SK-N-SH treated with all-trans-retinoic acid at 6 μM for 48 hours (cell line): ENCODE measurements around the gene OLFML2B.

Source experiments
- ATAC-seq: fragments of 200-7000 bp; cut with Tn5 transposase; 3 replicates; pipeline ENCODE4 v1.9.1; 2020; ENCODE audit warnings: mild to moderate bottlenecking, moderate library complexity
- ARNTL ChIP-seq: fragments of 450-650 bp; formaldehyde crosslinking; IDR thresholded peaks from 2 replicates; pipeline ENCODE4 v1.5.0; 2020; ENCODE audit warnings: low read depth, mild to moderate bottlenecking, moderate library complexity, borderline replicate concordance
- BACH2 ChIP-seq: fragments of 250-450 bp; sonication (Bioruptor Pico); IDR thresholded peaks from 2 replicates; pipeline ENCODE4 v1.9.0; 2021; ENCODE audit warnings: mild to moderate bottlenecking, borderline replicate concordance
- CSDC2 ChIP-seq: fragments of 250-450 bp; sonication (Bioruptor Pico); IDR thresholded peaks from 2 replicates; pipeline ENCODE4 v1.5.0; 2020; ENCODE audit warnings: mild to moderate bottlenecking, moderate library complexity
- ESRRG ChIP-seq: fragments of 250-450 bp; sonication (Bioruptor Pico); IDR thresholded peaks from 2 replicates; pipeline ENCODE4 v1.6.1; 2021; ENCODE audit warnings: mild to moderate bottlenecking
- GLIS3 ChIP-seq: fragments of 250-450 bp; sonication (Bioruptor Pico); IDR thresholded peaks from 2 replicates; pipeline ENCODE4 v1.5.0; 2020; ENCODE audit warnings: mild to moderate bottlenecking, moderate library complexity
- ISL1 ChIP-seq: fragments of 250-450 bp; sonication (Bioruptor Pico); IDR thresholded peaks from 2 replicates; pipeline ENCODE4 v2.1.2; 2022; ENCODE audit warnings: mild to moderate bottlenecking, moderate library complexity
- OSR1 ChIP-seq: fragments of 250-450 bp; sonication (Bioruptor Pico); IDR thresholded peaks from 2 replicates; pipeline ENCODE4 v1.8.0; 2022; ENCODE audit warnings: moderate library complexity, mild to moderate bottlenecking, inconsistent platforms
- RARB ChIP-seq: fragments of 250-450 bp; sonication (Bioruptor Pico); IDR thresholded peaks from 2 replicates; pipeline ENCODE4 v1.8.0; 2021; ENCODE audit warnings: mild to moderate bottlenecking, moderate library complexity
- TCF4 ChIP-seq: fragments of 250-450 bp; sonication (Bioruptor Pico); IDR thresholded peaks from 2 replicates; pipeline ENCODE4 v1.8.0; 2021; ENCODE audit warnings: mild to moderate bottlenecking, moderate library complexity, borderline replicate concordance
- TOX ChIP-seq: fragments of 250-450 bp; sonication (Bioruptor Pico); IDR thresholded peaks from 2 replicates; pipeline ENCODE4 v1.8.0; 2021; ENCODE audit warnings: mild to moderate bottlenecking, moderate library complexity, borderline replicate concordance
- ZC3H10 ChIP-seq: fragments of 250-450 bp; sonication (Bioruptor Pico); IDR thresholded peaks from 2 replicates; pipeline ENCODE4 v1.5.1; 2021; ENCODE audit warnings: mild to moderate bottlenecking, moderate library complexity
- ZFP3 ChIP-seq: fragments of 250-450 bp; sonication (Bioruptor Pico); IDR thresholded peaks from 2 replicates; pipeline ENCODE4 v1.5.0; 2020; ENCODE audit warnings: mild to moderate bottlenecking, moderate library complexity
- ZFP30 ChIP-seq: fragments of 450-650 bp; formaldehyde crosslinking; IDR thresholded peaks from 2 replicates; pipeline ENCODE4 v1.5.0; 2022; ENCODE audit warnings: mild to moderate bottlenecking, moderate library complexity
- ZNF565 ChIP-seq: fragments of 450-650 bp; formaldehyde crosslinking; conservative IDR thresholded peaks from 2 replicates; pipeline ENCODE4 v1.5.0; 2020; ENCODE audit warnings: low read depth, mild to moderate bottlenecking, moderate library complexity
- TF ChIP-seq, protein P1 (sequence below): fragments of 250-450 bp; sonication (Bioruptor Pico); IDR thresholded peaks from 2 replicates; pipeline ENCODE4 v1.8.0; 2020; ENCODE audit warnings: mild to moderate bottlenecking, moderate library complexity, borderline replicate concordance
- TF ChIP-seq, protein P2 (sequence below): fragments of 250-450 bp; sonication (Bioruptor Pico); IDR thresholded peaks from 2 replicates; pipeline ENCODE4 v1.5.1; 2021; ENCODE audit warnings: mild to moderate bottlenecking, moderate library complexity
- TF ChIP-seq, protein P3 (sequence below): fragments of 250-450 bp; sonication (Bioruptor Pico); IDR thresholded peaks from 2 replicates; pipeline ENCODE4 v1.5.0; 2020; ENCODE audit warnings: mild to moderate bottlenecking, moderate library complexity
- TF ChIP-seq, protein P4 (sequence below): fragments of 250-450 bp; sonication (Bioruptor Pico); IDR thresholded peaks from 2 replicates; pipeline ENCODE4 v1.5.1; 2020; ENCODE audit warnings: low read depth, mild to moderate bottlenecking, moderate library complexity

The OLFML2B gene

DNA sequence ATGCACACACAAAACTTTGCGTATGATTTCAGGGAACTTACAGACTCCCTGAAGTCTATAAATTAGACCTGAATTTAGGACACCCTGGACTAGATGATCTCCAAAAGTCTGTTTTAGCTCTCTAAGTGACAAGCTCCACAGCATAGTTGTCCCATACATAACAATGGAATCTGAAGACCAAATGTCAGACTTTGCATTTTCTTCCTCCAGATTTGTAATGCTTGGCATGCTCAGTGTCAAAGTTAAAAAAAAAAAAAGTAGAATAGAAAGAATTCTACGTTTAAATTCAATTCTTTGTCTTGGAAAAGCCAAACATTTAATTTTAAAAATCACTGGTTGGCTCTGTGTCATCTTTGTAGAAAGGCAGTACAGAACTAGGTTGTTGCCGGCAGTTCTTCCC is 66.7 kb downstream of the OLFML2B start (continued):
- TF ChIP-seq, protein P1, sequence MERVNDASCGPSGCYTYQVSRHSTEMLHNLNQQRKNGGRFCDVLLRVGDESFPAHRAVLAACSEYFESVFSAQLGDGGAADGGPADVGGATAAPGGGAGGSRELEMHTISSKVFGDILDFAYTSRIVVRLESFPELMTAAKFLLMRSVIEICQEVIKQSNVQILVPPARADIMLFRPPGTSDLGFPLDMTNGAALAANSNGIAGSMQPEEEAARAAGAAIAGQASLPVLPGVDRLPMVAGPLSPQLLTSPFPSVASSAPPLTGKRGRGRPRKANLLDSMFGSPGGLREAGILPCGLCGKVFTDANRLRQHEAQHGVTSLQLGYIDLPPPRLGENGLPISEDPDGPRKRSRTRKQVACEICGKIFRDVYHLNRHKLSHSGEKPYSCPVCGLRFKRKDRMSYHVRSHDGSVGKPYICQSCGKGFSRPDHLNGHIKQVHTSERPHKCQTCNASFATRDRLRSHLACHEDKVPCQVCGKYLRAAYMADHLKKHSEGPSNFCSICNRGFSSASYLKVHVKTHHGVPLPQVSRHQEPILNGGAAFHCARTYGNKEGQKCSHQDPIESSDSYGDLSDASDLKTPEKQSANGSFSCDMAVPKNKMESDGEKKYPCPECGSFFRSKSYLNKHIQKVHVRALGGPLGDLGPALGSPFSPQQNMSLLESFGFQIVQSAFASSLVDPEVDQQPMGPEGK (CRISPR knock-in tag) = no peak
- TF ChIP-seq, protein P2, sequence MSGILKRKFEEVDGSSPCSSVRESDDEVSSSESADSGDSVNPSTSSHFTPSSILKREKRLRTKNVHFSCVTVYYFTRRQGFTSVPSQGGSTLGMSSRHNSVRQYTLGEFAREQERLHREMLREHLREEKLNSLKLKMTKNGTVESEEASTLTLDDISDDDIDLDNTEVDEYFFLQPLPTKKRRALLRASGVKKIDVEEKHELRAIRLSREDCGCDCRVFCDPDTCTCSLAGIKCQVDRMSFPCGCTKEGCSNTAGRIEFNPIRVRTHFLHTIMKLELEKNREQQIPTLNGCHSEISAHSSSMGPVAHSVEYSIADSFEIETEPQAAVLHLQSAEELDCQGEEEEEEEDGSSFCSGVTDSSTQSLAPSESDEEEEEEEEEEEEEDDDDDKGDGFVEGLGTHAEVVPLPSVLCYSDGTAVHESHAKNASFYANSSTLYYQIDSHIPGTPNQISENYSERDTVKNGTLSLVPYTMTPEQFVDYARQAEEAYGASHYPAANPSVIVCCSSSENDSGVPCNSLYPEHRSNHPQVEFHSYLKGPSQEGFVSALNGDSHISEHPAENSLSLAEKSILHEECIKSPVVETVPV = no peak
- TF ChIP-seq RARB (no peak), ZFP30 (no peak), ZFP3 (CRISPR knock-in tag) (no peak), ISL1 (CRISPR knock-in tag) (no peak), TOX (no peak)
- TF ChIP-seq, protein P3, sequence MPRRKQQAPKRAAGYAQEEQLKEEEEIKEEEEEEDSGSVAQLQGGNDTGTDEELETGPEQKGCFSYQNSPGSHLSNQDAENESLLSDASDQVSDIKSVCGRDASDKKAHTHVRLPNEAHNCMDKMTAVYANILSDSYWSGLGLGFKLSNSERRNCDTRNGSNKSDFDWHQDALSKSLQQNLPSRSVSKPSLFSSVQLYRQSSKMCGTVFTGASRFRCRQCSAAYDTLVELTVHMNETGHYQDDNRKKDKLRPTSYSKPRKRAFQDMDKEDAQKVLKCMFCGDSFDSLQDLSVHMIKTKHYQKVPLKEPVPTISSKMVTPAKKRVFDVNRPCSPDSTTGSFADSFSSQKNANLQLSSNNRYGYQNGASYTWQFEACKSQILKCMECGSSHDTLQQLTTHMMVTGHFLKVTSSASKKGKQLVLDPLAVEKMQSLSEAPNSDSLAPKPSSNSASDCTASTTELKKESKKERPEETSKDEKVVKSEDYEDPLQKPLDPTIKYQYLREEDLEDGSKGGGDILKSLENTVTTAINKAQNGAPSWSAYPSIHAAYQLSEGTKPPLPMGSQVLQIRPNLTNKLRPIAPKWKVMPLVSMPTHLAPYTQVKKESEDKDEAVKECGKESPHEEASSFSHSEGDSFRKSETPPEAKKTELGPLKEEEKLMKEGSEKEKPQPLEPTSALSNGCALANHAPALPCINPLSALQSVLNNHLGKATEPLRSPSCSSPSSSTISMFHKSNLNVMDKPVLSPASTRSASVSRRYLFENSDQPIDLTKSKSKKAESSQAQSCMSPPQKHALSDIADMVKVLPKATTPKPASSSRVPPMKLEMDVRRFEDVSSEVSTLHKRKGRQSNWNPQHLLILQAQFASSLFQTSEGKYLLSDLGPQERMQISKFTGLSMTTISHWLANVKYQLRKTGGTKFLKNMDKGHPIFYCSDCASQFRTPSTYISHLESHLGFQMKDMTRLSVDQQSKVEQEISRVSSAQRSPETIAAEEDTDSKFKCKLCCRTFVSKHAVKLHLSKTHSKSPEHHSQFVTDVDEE (CRISPR knock-in tag) = no peak

DNA sequence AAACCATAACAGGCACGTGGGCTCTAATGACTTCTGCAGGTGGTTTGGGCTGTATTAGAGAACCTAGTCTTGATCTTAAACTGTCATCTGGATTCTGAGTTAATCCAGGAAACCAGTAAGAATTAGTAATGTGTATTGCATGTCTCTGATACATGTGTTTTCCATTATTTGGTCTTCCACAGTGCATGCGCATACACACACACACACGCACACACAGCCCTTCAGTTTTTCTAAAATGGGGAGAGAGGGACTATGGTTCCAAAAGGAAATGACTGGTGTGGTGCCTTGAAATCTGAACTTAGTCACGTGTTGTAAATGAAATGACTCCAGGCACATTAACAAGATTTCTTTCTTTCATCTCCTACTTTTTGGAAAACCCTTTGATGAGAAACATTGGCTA is 67.6 kb downstream of the OLFML2B start:
- TF ChIP-seq, protein P2 = no peak
- TF ChIP-seq, protein P1 (CRISPR knock-in tag) = no peak
- TF ChIP-seq TCF4 (CRISPR knock-in tag) (no peak), ZC3H10 (0 out of 2 replicates have a peak, but pooled peaks have one; percentile 41), GLIS3 (CRISPR knock-in tag) (no peak), BACH2 (no peak), ESRRG (CRISPR knock-in tag) (no peak), CSDC2 (CRISPR knock-in tag) (no peak), OSR1 (CRISPR knock-in tag) (no peak), TOX (peak; percentile 79), ZNF565 (CRISPR knock-in tag) (no peak), RARB (0 out of 2 replicates have a peak, but pooled peaks have one; percentile 5), ARNTL (CRISPR knock-in tag) (no peak)
- TF ChIP-seq, protein P4, sequence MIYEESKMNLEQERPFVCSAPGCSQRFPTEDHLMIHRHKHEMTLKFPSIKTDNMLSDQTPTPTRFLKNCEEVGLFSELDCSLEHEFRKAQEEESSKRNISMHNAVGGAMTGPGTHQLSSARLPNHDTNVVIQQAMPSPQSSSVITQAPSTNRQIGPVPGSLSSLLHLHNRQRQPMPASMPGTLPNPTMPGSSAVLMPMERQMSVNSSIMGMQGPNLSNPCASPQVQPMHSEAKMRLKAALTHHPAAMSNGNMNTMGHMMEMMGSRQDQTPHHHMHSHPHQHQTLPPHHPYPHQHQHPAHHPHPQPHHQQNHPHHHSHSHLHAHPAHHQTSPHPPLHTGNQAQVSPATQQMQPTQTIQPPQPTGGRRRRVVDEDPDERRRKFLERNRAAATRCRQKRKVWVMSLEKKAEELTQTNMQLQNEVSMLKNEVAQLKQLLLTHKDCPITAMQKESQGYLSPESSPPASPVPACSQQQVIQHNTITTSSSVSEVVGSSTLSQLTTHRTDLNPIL (CRISPR knock-in tag) = no peak
- TF ChIP-seq, all 23 proteins: peak for 3
- ATAC-seq = peak; percentile 83

DNA sequence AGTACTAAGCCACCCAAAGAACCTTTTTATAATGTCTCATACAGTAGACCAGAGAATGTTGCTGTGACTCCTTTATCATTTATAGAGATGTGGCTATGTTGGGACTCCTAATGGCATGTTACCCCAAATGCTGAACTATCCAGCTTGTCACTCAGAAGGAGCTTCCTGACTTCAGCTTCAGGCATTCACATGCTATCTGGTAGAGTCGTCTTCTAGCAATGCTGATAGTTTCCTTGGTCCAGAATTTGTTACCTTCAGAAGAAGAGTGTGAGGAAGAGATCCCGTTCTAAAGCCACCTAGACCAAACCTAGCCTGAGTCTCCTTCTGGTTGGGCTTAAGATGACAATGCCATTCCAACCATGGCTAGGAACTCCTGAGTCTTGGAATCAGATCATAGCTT is 68.1 kb downstream of the OLFML2B start:
- ATAC-seq = peak; percentile 26
- TF ChIP-seq, protein P1 (CRISPR knock-in tag) = no peak
- TF ChIP-seq ZNF565 (CRISPR knock-in tag) (no peak), TOX (no peak)
